ENCODE data around the gene ISLR. TPM values are rescaled to one million over a fixed set of nuclear protein-coding genes. Genes with fewer than 3 reads are reported as not detected.

Gene ISLR
- polyA plus RNA-seq, 1 donor from 2014 or later, result not detected

- H3K79me2 ChIP-seq (replicated peaks; ENCODE audit: insufficient read depth, low read length), result no peaks in the 10 kb centered on the region
- H3K4me3 ChIP-seq (ENCODE audit: low read length), result no peak overlapping the region
- TF ChIP-seq EP300 (conservative IDR thresholded peaks at IDR 0.05; ENCODE audit: poor library complexity, severe bottlenecking) (no peak), POLR2AphosphoS5 (IDR thresholded peaks at IDR 0.05) (no peak), EZH2 (IDR thresholded peaks at IDR 0.05; ENCODE audit: borderline replicate concordance, insufficient read depth, low read length, poor library complexity, severe bottlenecking) (no peak), SMC3 (conservative IDR thresholded peaks at IDR 0.05; ENCODE audit: poor library complexity) (no peak), TAF1 (IDR thresholded peaks at IDR 0.05; ENCODE audit: low read depth) (no peak), MXI1 (conservative IDR thresholded peaks at IDR 0.05; ENCODE audit: poor library complexity, severe bottlenecking) (no peak), RAD21 (conservative IDR thresholded peaks at IDR 0.05) (no peak)
- TF ChIP-seq, protein P1, sequence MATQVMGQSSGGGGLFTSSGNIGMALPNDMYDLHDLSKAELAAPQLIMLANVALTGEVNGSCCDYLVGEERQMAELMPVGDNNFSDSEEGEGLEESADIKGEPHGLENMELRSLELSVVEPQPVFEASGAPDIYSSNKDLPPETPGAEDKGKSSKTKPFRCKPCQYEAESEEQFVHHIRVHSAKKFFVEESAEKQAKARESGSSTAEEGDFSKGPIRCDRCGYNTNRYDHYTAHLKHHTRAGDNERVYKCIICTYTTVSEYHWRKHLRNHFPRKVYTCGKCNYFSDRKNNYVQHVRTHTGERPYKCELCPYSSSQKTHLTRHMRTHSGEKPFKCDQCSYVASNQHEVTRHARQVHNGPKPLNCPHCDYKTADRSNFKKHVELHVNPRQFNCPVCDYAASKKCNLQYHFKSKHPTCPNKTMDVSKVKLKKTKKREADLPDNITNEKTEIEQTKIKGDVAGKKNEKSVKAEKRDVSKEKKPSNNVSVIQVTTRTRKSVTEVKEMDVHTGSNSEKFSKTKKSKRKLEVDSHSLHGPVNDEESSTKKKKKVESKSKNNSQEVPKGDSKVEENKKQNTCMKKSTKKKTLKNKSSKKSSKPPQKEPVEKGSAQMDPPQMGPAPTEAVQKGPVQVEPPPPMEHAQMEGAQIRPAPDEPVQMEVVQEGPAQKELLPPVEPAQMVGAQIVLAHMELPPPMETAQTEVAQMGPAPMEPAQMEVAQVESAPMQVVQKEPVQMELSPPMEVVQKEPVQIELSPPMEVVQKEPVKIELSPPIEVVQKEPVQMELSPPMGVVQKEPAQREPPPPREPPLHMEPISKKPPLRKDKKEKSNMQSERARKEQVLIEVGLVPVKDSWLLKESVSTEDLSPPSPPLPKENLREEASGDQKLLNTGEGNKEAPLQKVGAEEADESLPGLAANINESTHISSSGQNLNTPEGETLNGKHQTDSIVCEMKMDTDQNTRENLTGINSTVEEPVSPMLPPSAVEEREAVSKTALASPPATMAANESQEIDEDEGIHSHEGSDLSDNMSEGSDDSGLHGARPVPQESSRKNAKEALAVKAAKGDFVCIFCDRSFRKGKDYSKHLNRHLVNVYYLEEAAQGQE (IDR thresholded peaks at IDR 0.05; ENCODE audit: borderline replicate concordance), result no peak
- TF ChIP-seq, protein P2, sequence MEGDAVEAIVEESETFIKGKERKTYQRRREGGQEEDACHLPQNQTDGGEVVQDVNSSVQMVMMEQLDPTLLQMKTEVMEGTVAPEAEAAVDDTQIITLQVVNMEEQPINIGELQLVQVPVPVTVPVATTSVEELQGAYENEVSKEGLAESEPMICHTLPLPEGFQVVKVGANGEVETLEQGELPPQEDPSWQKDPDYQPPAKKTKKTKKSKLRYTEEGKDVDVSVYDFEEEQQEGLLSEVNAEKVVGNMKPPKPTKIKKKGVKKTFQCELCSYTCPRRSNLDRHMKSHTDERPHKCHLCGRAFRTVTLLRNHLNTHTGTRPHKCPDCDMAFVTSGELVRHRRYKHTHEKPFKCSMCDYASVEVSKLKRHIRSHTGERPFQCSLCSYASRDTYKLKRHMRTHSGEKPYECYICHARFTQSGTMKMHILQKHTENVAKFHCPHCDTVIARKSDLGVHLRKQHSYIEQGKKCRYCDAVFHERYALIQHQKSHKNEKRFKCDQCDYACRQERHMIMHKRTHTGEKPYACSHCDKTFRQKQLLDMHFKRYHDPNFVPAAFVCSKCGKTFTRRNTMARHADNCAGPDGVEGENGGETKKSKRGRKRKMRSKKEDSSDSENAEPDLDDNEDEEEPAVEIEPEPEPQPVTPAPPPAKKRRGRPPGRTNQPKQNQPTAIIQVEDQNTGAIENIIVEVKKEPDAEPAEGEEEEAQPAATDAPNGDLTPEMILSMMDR (IDR thresholded peaks at IDR 0.05; ENCODE audit: poor library complexity, severe bottlenecking), result no peak
- no peaks in the 10 kb centered on the region for H3K36me3 ChIP-seq (ENCODE audit: insufficient read depth, low read length)
- H3K4me2 ChIP-seq (ENCODE audit: low read length), result no peak overlapping the region
- no peak overlapping the region for H3K9ac ChIP-seq (ENCODE audit: low read length)
- H3F3A ChIP-seq (ENCODE audit: insufficient read depth, low read length, poor library complexity, severe bottlenecking), result no peaks in the 10 kb centered on the region
- no peak overlapping the region for H3K27ac ChIP-seq (ENCODE audit: low read length)
- H3K27me3 ChIP-seq (ENCODE audit: insufficient read depth, low read depth, low read length), result no peaks in the 10 kb centered on the region
- H3K9me3 ChIP-seq (ENCODE audit: low read length), result no peaks in the 10 kb centered on the region
- H4K20me1 ChIP-seq (ENCODE audit: insufficient read depth), result no peaks in the 10 kb centered on the region
- no peak overlapping the region for H2AFZ ChIP-seq (ENCODE audit: low read depth, low read length)
- H3K9me2 ChIP-seq (ENCODE audit: insufficient read depth, low read length), result no peaks in the 10 kb centered on the region
These were observed 26.9 kb downstream of the ISLR start for GRCh38 chr15:74200412-74200815.

DNA sequence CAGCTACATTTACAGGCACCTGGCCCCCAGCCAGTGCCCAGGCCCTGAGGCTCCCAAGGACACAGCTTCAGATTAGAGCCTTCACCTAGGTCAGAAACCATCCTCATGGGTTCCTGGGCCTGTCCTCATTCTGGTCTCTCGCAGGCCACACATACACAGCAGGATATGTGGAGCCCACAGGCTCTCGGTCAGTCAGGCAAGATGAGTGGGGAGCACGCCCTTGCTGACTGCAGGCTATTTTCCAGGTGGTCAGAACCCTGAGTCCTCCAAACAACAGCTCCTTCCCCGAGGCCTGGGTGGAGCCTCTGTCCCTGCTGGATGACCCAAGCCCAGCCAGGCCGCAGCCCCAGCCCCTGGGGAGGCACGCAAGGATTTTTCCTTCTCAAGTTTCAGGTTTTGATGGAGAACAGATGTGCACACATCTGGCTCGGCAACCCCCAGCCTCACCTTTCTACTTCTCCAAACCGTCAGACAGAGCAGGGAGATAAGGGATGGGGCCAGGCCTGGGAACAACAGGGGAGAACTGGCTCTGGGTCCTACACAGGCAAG is 27.4 kb downstream of the ISLR start:
- no peaks in the 10 kb centered on the region for H4K20me1 ChIP-seq (ENCODE audit: insufficient read depth)
- no peaks in the 10 kb centered on the region for H3K79me2 ChIP-seq (replicated peaks; ENCODE audit: insufficient read depth, low read length)
- H3K4me2 ChIP-seq (ENCODE audit: low read length), result no peak overlapping the region
- no peak overlapping the region for H3K4me3 ChIP-seq (ENCODE audit: low read length)
- H3K36me3 ChIP-seq (ENCODE audit: insufficient read depth, low read length), result no peaks in the 10 kb centered on the region
- H3K27ac ChIP-seq (ENCODE audit: low read length), result no peak overlapping the region
- no peak overlapping the region for H2AFZ ChIP-seq (ENCODE audit: low read depth, low read length)
- no peaks in the 10 kb centered on the region for H3K27me3 ChIP-seq (ENCODE audit: insufficient read depth, low read depth, low read length)
- H3K9me3 ChIP-seq (ENCODE audit: low read length), result no peaks in the 10 kb centered on the region
- no peak overlapping the region for H3K9ac ChIP-seq (ENCODE audit: low read length)
- H3K9me2 ChIP-seq (ENCODE audit: insufficient read depth, low read length), result no peaks in the 10 kb centered on the region
- TF ChIP-seq, protein P2 (IDR thresholded peaks at IDR 0.05; ENCODE audit: poor library complexity, severe bottlenecking), result no peak
- TF ChIP-seq MXI1 (conservative IDR thresholded peaks at IDR 0.05; ENCODE audit: poor library complexity, severe bottlenecking), result no peak
- TF ChIP-seq SMC3 (conservative IDR thresholded peaks at IDR 0.05; ENCODE audit: poor library complexity), result no peak
- TF ChIP-seq, protein P1 (IDR thresholded peaks at IDR 0.05; ENCODE audit: borderline replicate concordance), result no peak
- no peak for TF ChIP-seq POLR2AphosphoS5 (IDR thresholded peaks at IDR 0.05)
- no peaks in the 10 kb centered on the region for H3F3A ChIP-seq (ENCODE audit: insufficient read depth, low read length, poor library complexity, severe bottlenecking)

Measured in neural cell (in vitro differentiated cells).